MM.1S (cell line): ENCODE measurements around the gene CDC5L.

Source experiments
- CTCF ChIP-seq: fragments of 300-600 bp; sonication (generic); IDR thresholded peaks from 2 replicates; pipeline ENCODE4 v1.5.1; 2016; ENCODE audit warnings: antibody characterized with exemption, low read length, mixed read lengths
- EZH2 ChIP-seq: fragments of 300-600 bp; sonication (generic); optimal IDR thresholded peaks from 2 replicates; pipeline ENCODE3; 2017; ENCODE audit warnings: low read depth, mild to moderate bottlenecking, antibody characterized with exemption, low read length, mixed read lengths
- EZH2phosphoT487 ChIP-seq: fragments of 300-600 bp; sonication (generic); IDR thresholded peaks from 2 replicates; pipeline ENCODE4 v1.6.1; 2018; ENCODE audit warnings: antibody characterized with exemption, low read length

GRCh38 chr6:44474643-44475042, 87.1 kb downstream of the CDC5L start:
- TF ChIP-seq CTCF (no peak), EZH2 (no peak), EZH2phosphoT487 (no peak)
